HG02571 (cell line): ENCODE results near the gene NDUFAF8.

Experiments used
- ATAC-seq: cut with Tn5 transposase; IDR thresholded peaks from one replicate; pipeline ENCODE4 v1.9.1; 2021; ENCODE audit warnings: mild to moderate bottlenecking, moderate library complexity; ENCODE audit not compliant: unreplicated experiment

The NDUFAF8 gene

GRCh38 chr17:81250286-81251093 is 11.4 kb downstream of the NDUFAF8 start:
- no peak for ATAC-seq

GRCh38 chr17:81251094-81251708 is 12.1 kb downstream of the NDUFAF8 start:
- no peak for ATAC-seq

GRCh38 chr17:81251709-81252301 is 12.7 kb downstream of the NDUFAF8 start:
- ATAC-seq: no peak

GRCh38 chr17:81252326-81252986 is 13.3 kb downstream of the NDUFAF8 start:
- ATAC-seq: no peak

GRCh38 chr17:81252987-81253329 is 13.8 kb downstream of the NDUFAF8 start:
- no peak for ATAC-seq

GRCh38 chr17:81253358-81254131 is 14.4 kb downstream of the NDUFAF8 start:
- ATAC-seq: no peak

- ATAC-seq: no peak
Measured at GRCh38 chr17:81254955-81255717, 16.0 kb downstream of the NDUFAF8 start.

GRCh38 chr17:81256616-81257015 is 17.5 kb downstream of the NDUFAF8 start:
- ATAC-seq: no peak

GRCh38 chr17:81257533-81257932 is 18.4 kb downstream of the NDUFAF8 start:
- no peak for ATAC-seq

- ATAC-seq: no peak
Measured at GRCh38 chr17:81258292-81258691, 19.2 kb downstream of the NDUFAF8 start.

- no peak for ATAC-seq
Measured at GRCh38 chr17:81259058-81259605, 20.0 kb downstream of the NDUFAF8 start.

GRCh38 chr17:81260171-81260570 is 21.1 kb downstream of the NDUFAF8 start:
- ATAC-seq: no peak

GRCh38 chr17:81260641-81261040 is 21.5 kb downstream of the NDUFAF8 start:
- ATAC-seq: no peak

- no peak for ATAC-seq
Measured at GRCh38 chr17:81261096-81261495, 22.0 kb downstream of the NDUFAF8 start.

GRCh38 chr17:81261582-81262336 is 22.6 kb downstream of the NDUFAF8 start:
- no peak for ATAC-seq

GRCh38 chr17:81263371-81264181 is 24.5 kb downstream of the NDUFAF8 start:
- ATAC-seq: no peak

- no peak for ATAC-seq
Measured at GRCh38 chr17:81264640-81265039, 25.5 kb downstream of the NDUFAF8 start.

- no peak for ATAC-seq
Measured at GRCh38 chr17:81265576-81265975, 26.5 kb downstream of the NDUFAF8 start.
